Endothelial cell of umbilical vein (primary cell): ENCODE data around the gene SUPT3H. TPM values are rescaled to one million over a fixed set of nuclear protein-coding genes. Genes with fewer than 3 reads are reported as not detected.

ENCODE experiments used
- BruUV-seq: library from RNA; stranded (reverse); fragments of 400-500 nt; replicated peaks from 2 replicates; lab custom pipeline; 2021; lab: Mats Ljungman, UMichigan
- CTCF ChIA-PET: fragments of 300-600, 350-600 bp; sonication (Branson Sonifier 250); formaldehyde crosslinking; loops from one replicate; lab custom pipeline; 2021; ENCODE audit warnings: antibody characterized with exemption, inconsistent platforms; lab: Charles Lee
- POLR2A ChIA-PET: fragments of 300-600, 350-600 bp; sonication (Branson Sonifier 250); formaldehyde crosslinking; loops from one replicate; lab custom pipeline; 2021; ENCODE audit warnings: antibody characterized with exemption, inconsistent platforms; lab: Charles Lee
- DNase-seq: peaks from one replicate; pipeline ENCODE4 v3.0.0-alpha.2; 2011; ENCODE audit warnings: low read depth, low spot score
- FAIRE-seq: peaks from 2 replicates; lab custom pipeline; 2011; peaks lifted over from hg19 to GRCh38; lab: Jason Lieb, UNC
- H2AFZ ChIP-seq: 2 replicates; pipeline ENCODE4 v1.6.0; 2012; ENCODE audit warnings: low read depth, low read length, control low read depth, inconsistent platforms
- H3K27ac ChIP-seq: 2 replicates; pipeline ENCODE4 v1.5.1; 2011; ENCODE audit warnings: low read depth, mild to moderate bottlenecking, control low read depth, low read length, moderate library complexity; ENCODE audit not compliant: insufficient read depth
- H3K27me3 ChIP-seq, 2 experiments: 2 replicates each; pipeline versions ENCODE4 v1.6.0 to v1.6.1; 2011; ENCODE audit warnings: low read length in 2 of 2, mixed read lengths in 1 of 2; ENCODE audit not compliant: control insufficient read depth in 2 of 2, insufficient read depth in 2 of 2
- H3K36me3 ChIP-seq, 2 experiments: 2 replicates in 1 of 2; 3 replicates in 1 of 2; pipeline ENCODE4 v1.5.1; 2011; ENCODE audit warnings: low read length in 2 of 2, mild to moderate bottlenecking in 1 of 2, moderate library complexity in 1 of 2; ENCODE audit not compliant: control insufficient read depth in 2 of 2, insufficient read depth in 2 of 2; ENCODE audit errors: extremely low read depth in 1 of 2
- H3K4me1 ChIP-seq: 3 replicates; pipeline ENCODE4 v1.5.1; 2011; ENCODE audit warnings: mild to moderate bottlenecking, low read length; ENCODE audit not compliant: control insufficient read depth, insufficient read depth; ENCODE audit errors: extremely low read depth
- H3K4me2 ChIP-seq: 2 replicates; pipeline ENCODE4 v1.6.1; 2011; ENCODE audit warnings: low read length, control low read depth, mixed read lengths; ENCODE audit not compliant: insufficient read depth
- H3K4me3 ChIP-seq, 3 experiments: fragments of 200-600 bp in 1 of 3; sonication (generic), shearing (Covaris generic) in 1 of 3; replicated peaks in 1 of 3; 2 replicates each; pipeline ENCODE4 v1.5.1; 2011 to 2016; ENCODE audit warnings: control low read depth in 3 of 3, low read length in 3 of 3, mild to moderate bottlenecking in 2 of 3, inconsistent platforms in 1 of 3, low read depth in 1 of 3, moderate library complexity in 1 of 3; ENCODE audit not compliant: insufficient read depth in 1 of 3
- H3K79me2 ChIP-seq: 2 replicates; pipeline ENCODE4 v1.6.0; 2012; ENCODE audit warnings: low read length, inconsistent platforms; ENCODE audit not compliant: control insufficient read depth, insufficient read depth
- H3K9ac ChIP-seq: replicated peaks from 2 replicates; pipeline ENCODE3; 2011; ENCODE audit warnings: low read length, control low read depth; ENCODE audit not compliant: insufficient read depth; ENCODE audit errors: extremely low read depth
- H3K9me1 ChIP-seq: replicated peaks from 3 replicates; pipeline ENCODE4 v1.6.0; 2011; ENCODE audit warnings: mild to moderate bottlenecking, low read length; ENCODE audit not compliant: control insufficient read depth, insufficient read depth; ENCODE audit errors: extremely low read depth
- H3K9me3 ChIP-seq: replicated peaks from 2 replicates; pipeline ENCODE4 v1.5.1; 2012; ENCODE audit warnings: low read length, inconsistent platforms; ENCODE audit not compliant: control insufficient read depth, insufficient read depth
- H4K20me1 ChIP-seq: replicated peaks from 2 replicates; pipeline ENCODE3; 2011; ENCODE audit warnings: mild to moderate bottlenecking, low read length; ENCODE audit not compliant: control insufficient read depth, insufficient read depth; ENCODE audit errors: extremely low read depth
- CTCF ChIP-seq, 2 donors: IDR thresholded peaks; 1 replicate in 1 of 2; 2 replicates in 1 of 2; pipeline ENCODE4 v1.5.1; 2011; ENCODE audit warnings: low read length in 2 of 2, mild to moderate bottlenecking in 2 of 2, moderate library complexity in 2 of 2, control low read depth in 1 of 2, inconsistent platforms in 1 of 2, low read depth in 1 of 2; ENCODE audit not compliant: insufficient read depth in 1 of 2; ENCODE audit errors: extremely low read depth in 1 of 2
- EZH2 ChIP-seq: IDR thresholded peaks from 2 replicates; pipeline ENCODE4 v1.6.1; 2012; ENCODE audit warnings: borderline replicate concordance, low read depth, mild to moderate bottlenecking, moderate library complexity, low read length, inconsistent platforms; ENCODE audit not compliant: severe bottlenecking
- FOS ChIP-seq: IDR thresholded peaks from 2 replicates; pipeline ENCODE4 v1.6.1; 2011; ENCODE audit warnings: mild to moderate bottlenecking, low read length, moderate library complexity, borderline replicate concordance; ENCODE audit not compliant: insufficient read depth
- GATA2 ChIP-seq: IDR thresholded peaks from 2 replicates; pipeline ENCODE4 v1.7.0; 2011; ENCODE audit warnings: low read depth, mild to moderate bottlenecking, moderate library complexity, mixed read lengths, low read length; ENCODE audit not compliant: insufficient read length, insufficient read depth
- JUN ChIP-seq: IDR thresholded peaks from 2 replicates; pipeline ENCODE4 v1.6.1; 2011; ENCODE audit warnings: borderline replicate concordance, low read depth; ENCODE audit not compliant: insufficient read length, insufficient read depth
- MAX ChIP-seq: IDR thresholded peaks from 2 replicates; pipeline ENCODE4 v1.6.1; 2011; ENCODE audit not compliant: insufficient read depth, insufficient read length
- MYC ChIP-seq: IDR thresholded peaks from one replicate; pipeline ENCODE4 v1.6.1; 2011; ENCODE audit warnings: mild to moderate bottlenecking, low read depth, low read length
- POLR2A ChIP-seq: IDR thresholded peaks from 2 replicates; pipeline ENCODE4 v1.6.1; 2012; ENCODE audit warnings: low read depth, mild to moderate bottlenecking, control low read depth, low read length
- POLR2AphosphoS5 ChIP-seq: IDR thresholded peaks from 2 replicates; pipeline ENCODE4 v1.6.1; 2012; ENCODE audit warnings: low read depth, mild to moderate bottlenecking, control low read depth, low read length, moderate library complexity; ENCODE audit not compliant: insufficient read depth
- dilution Hi-C: fragments of 300-500 bp; cut with MboI; formaldehyde crosslinking; loops from one replicate; pipeline ENCODE4 v1.15.0; 2019; ENCODE audit warnings: low sequenced_read_pairs; ENCODE audit not compliant: extremely low pct_ligation_motif_present
- intact Hi-C: fragments of 100-400 bp; cut with micrococcal nuclease; formaldehyde crosslinking; loops from one replicate; pipeline ENCODE4 v1.10.0; 2022
- polyA plus RNA-seq, 4 experiments: library from polyadenylated mRNA; depleted of rRNA in 3 of 4; stranded (reverse) in 3 of 4; unstranded in 1 of 4; fragments of >200 nt; gene quantifications; 2 replicates each; pipeline versions ENCODE4 v1.2.1 to v1.2.3, GENCODE V29; 2011 to 2012; ENCODE audit warnings: missing spikeins in 1 of 4
- total RNA-seq: library from RNA; stranded (reverse); gene quantifications from 2 replicates; pipeline ENCODE4 v1.2.3, GENCODE V29; 2021

Gene SUPT3H
- total and polyA plus RNA-seq, 2 donors (not counting 3 experiments of a cell fraction or from before 2014, with no cell fraction given): 8.3 to 9.8 TPM

- H3K27ac ChIP-seq: no peak overlapping the region
- no peak for TF ChIP-seq CTCF (IDR thresholded peaks at IDR 0.05; ENCODE audit: extremely low read depth in 1 of 2, insufficient read depth in 1 of 2, low read depth in 1 of 2, low read length in 2 of 2)
- no peak for TF ChIP-seq FOS
- no peak for TF ChIP-seq JUN
- no peak for TF ChIP-seq MAX
- TF ChIP-seq POLR2AphosphoS5: no peak
- TF ChIP-seq EZH2: no peak
- no peak for TF ChIP-seq POLR2A
- TF ChIP-seq MYC: no peak
- no peak for TF ChIP-seq GATA2
- no peaks in the 10 kb centered on the region for H3K79me2 ChIP-seq
- POLR2A ChIA-PET: interaction anchor here (0.6 kb wide), 1 partner anchor 259 kb away, joined by 3 read pairs; no protein-coding TSS in a partner anchor
- FAIRE-seq (no peak), DNase-seq (no peak)
- H3K4me1 ChIP-seq: peaks cover 17% of the 10 kb centered on the region
- peaks cover 52 to 85% of the 10 kb centered on the region in 2 experiments for H3K27me3 ChIP-seq
- CTCF ChIA-PET: interaction anchor here (0.7 kb wide), 1 partner anchor 291 kb away, joined by 4 read pairs; no protein-coding TSS in a partner anchor
- intact Hi-C loops (loop anchor here (2.0 to 5.0 kb wide), 3 partner anchors 78 to 227 kb away; no protein-coding TSS in a partner anchor), dilution Hi-C loops (no loop called here)
- H3K4me3 ChIP-seq: no peak overlapping the region
- BruUV-seq: no TSS peak
- no peaks in the 10 kb centered on the region for H4K20me1 ChIP-seq
- no peaks in the 10 kb centered on the region for H3K36me3 ChIP-seq
- no peaks in the 10 kb centered on the region for H3K9me1 ChIP-seq
- no peaks in the 10 kb centered on the region for H3K9me3 ChIP-seq
- no peak overlapping the region for H3K9ac ChIP-seq
- no peak overlapping the region for H3K4me2 ChIP-seq
- no peak overlapping the region for H2AFZ ChIP-seq
Observed at GRCh38 chr6:45423824-45424450, 46.2 kb upstream of the SUPT3H start.
